ENCODE results near the gene KHDC4. TPM values are rescaled to one million over a fixed set of nuclear protein-coding genes. Genes with fewer than 3 reads are reported as not detected.

The KHDC4 gene
- total and polyA plus RNA-seq, 4 donors = 15.4 to 63.1 (median 34.6) TPM

DNA sequence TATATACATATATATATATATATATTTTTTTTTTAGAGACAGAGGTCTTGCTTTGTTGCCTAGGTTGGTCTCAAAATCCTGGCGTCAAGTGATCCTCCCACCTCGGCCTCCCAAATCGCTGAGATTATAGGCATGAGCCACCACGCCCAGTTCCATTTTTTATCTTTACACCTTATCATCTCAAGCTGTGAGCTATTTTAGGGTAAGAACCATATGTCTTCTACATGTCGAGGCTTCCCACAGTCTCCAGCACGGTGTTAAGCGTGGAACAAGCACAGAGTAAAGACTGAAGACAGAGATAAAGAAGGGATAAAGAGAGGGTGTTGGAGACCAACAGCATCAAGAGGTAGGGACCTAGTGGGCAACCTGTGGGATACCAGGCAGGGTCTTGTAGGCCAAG, 30.0 kb upstream of the KHDC4 start:
- Histone ChIP-seq H3K27me3 (ENCODE audit: control insufficient read depth in 3 of 3, insufficient read depth in 3 of 3, low read length in 2 of 3) (no peaks in the 10 kb centered on the region), H3K9me3 (ENCODE audit: control insufficient read depth in 4 of 4, insufficient read depth in 3 of 4, low read length in 3 of 4) (no peaks in the 10 kb centered on the region), H3K4me3 (no peak overlapping the region), H3K4me1 (ENCODE audit: control insufficient read depth in 5 of 5, insufficient read depth in 5 of 5, low read length in 5 of 5) (peaks cover 12 to 26% (median 15%) of the 10 kb centered on the region in 5 donors), H3K9ac (ENCODE audit: insufficient read depth in 1 of 2, low read length in 2 of 2) (no peak overlapping the region), H3K36me3 (ENCODE audit: control insufficient read depth in 4 of 4, insufficient read depth in 4 of 4, low read length in 4 of 4) (peaks cover 6 to 75% (median 48%) of the 10 kb centered on the region in 4 donors), H3K27ac (ENCODE audit: low read depth in 1 of 2, low read length in 1 of 2) (peak overlapping the region in 1 of 2 donors; percentile 52)
- ATAC-seq (ENCODE audit: insufficient read depth, low FRiP score) (no peak), DNase-seq (no peak)
- TF ChIP-seq, protein P1, sequence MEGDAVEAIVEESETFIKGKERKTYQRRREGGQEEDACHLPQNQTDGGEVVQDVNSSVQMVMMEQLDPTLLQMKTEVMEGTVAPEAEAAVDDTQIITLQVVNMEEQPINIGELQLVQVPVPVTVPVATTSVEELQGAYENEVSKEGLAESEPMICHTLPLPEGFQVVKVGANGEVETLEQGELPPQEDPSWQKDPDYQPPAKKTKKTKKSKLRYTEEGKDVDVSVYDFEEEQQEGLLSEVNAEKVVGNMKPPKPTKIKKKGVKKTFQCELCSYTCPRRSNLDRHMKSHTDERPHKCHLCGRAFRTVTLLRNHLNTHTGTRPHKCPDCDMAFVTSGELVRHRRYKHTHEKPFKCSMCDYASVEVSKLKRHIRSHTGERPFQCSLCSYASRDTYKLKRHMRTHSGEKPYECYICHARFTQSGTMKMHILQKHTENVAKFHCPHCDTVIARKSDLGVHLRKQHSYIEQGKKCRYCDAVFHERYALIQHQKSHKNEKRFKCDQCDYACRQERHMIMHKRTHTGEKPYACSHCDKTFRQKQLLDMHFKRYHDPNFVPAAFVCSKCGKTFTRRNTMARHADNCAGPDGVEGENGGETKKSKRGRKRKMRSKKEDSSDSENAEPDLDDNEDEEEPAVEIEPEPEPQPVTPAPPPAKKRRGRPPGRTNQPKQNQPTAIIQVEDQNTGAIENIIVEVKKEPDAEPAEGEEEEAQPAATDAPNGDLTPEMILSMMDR (IDR thresholded peaks at IDR 0.05; ENCODE audit: control extremely low read depth, extremely low read depth) = no peak
- 75 to 85% methylated on average over 7 of the region's 7 CpGs for WGBS, 2 donors

DNA sequence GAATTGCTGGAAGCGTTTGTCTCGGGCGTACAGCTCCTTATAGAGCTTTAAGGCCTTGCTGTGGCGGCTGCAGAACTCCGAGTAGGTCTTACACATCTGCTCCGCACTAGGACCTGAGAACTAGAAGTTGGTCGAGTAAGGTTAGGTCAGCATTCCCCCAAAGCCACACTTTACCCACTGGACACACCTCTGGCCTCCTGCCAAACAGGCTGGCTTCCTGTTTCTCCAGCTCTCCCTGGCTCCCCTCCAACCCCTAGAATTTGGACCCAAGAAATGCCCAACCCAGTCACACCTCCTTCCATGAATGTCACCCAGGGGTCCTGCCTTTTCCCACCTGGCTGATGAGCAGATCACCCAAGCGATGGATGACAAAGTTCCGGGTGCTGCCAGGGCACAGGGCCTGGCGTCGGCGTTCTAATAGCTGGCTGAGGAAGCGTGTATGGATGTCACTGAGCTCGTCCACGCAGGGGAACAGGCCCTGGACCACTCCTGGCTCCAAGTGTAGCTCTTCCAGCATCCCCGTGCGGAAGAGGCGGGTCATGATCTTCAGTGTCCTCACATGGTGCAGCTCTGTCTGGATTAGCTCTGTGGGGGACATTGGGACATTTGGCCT, 28.5 kb upstream of the KHDC4 start:
- Histone ChIP-seq H3K9ac (ENCODE audit: insufficient read depth in 1 of 2, low read length in 2 of 2) (no peak overlapping the region), H3K9me3 (ENCODE audit: control insufficient read depth in 4 of 4, insufficient read depth in 3 of 4, low read length in 3 of 4) (no peaks in the 10 kb centered on the region), H3K27ac (ENCODE audit: low read depth in 1 of 2, low read length in 1 of 2) (peak overlapping the region in 1 of 2 donors; percentile 83), H3K4me1 (ENCODE audit: control insufficient read depth in 5 of 5, insufficient read depth in 5 of 5, low read length in 5 of 5) (peaks cover 0 to 17% (median 5%) of the 10 kb centered on the region in 5 donors), H3K36me3 (ENCODE audit: control insufficient read depth in 4 of 4, insufficient read depth in 4 of 4, low read length in 4 of 4) (peaks cover 16 to 77% (median 52%) of the 10 kb centered on the region in 4 donors), H3K4me3 (no peak overlapping the region), H3K27me3 (ENCODE audit: control insufficient read depth in 3 of 3, insufficient read depth in 3 of 3, low read length in 2 of 3) (no peaks in the 10 kb centered on the region)
- WGBS, 2 donors = 62 to 64% methylated on average over 18 of the region's 18 CpGs
- no peak for ATAC-seq (ENCODE audit: insufficient read depth, low FRiP score)
- TF ChIP-seq, protein P1 (IDR thresholded peaks at IDR 0.05; ENCODE audit: control extremely low read depth, extremely low read depth) = no peak
- DNase-seq = no peak

GRCh38 chr1:155961937-155962336, 27.7 kb upstream of the KHDC4 start:
- Histone ChIP-seq H3K4me1 (ENCODE audit: control insufficient read depth in 5 of 5, insufficient read depth in 5 of 5, low read length in 5 of 5) (peaks cover 0 to 12% (median 3%) of the 10 kb centered on the region in 5 donors), H3K4me3 (no peak overlapping the region)

More at GRCh38 chr1:155961937-155962336, 27.7 kb upstream of the KHDC4 start:
- 32 to 40% methylated on average over 14 of the region's 14 CpGs for WGBS, 2 donors
- Histone ChIP-seq H3K9ac (ENCODE audit: insufficient read depth in 1 of 2, low read length in 2 of 2) (no peak overlapping the region), H3K9me3 (ENCODE audit: control insufficient read depth in 4 of 4, insufficient read depth in 3 of 4, low read length in 3 of 4) (no peaks in the 10 kb centered on the region), H3K27me3 (ENCODE audit: control insufficient read depth in 3 of 3, insufficient read depth in 3 of 3, low read length in 2 of 3) (no peaks in the 10 kb centered on the region), H3K36me3 (ENCODE audit: control insufficient read depth in 4 of 4, insufficient read depth in 4 of 4, low read length in 4 of 4) (peaks cover 22 to 76% (median 57%) of the 10 kb centered on the region in 4 donors), H3K27ac (ENCODE audit: low read depth in 1 of 2, low read length in 1 of 2) (peak overlapping the region; percentile 78 to 83)
- ATAC-seq (ENCODE audit: insufficient read depth, low FRiP score) (peak; percentile 66), DNase-seq (no peak)
- TF ChIP-seq, protein P1 (IDR thresholded peaks at IDR 0.05; ENCODE audit: control extremely low read depth, extremely low read depth) = no peak

Measured in lung (tissue), 12 donors.